H9 (cell line): ENCODE measurements around the gene VPS54. TPM values are rescaled to one million over a fixed set of nuclear protein-coding genes. Genes with fewer than 3 reads are reported as not detected.

ENCODE experiments used
- DNase-seq: peaks from one replicate; pipeline ENCODE4 v3.0.0-alpha.2; 2017
- H2AFZ ChIP-seq: one replicate; pipeline ENCODE4 v1.6.1; 2013; ENCODE audit warnings: mild to moderate bottlenecking, low read length, control low read depth, moderate library complexity
- H2AK5ac ChIP-seq: 2 replicates; pipeline ENCODE4 v1.6.1; 2013; ENCODE audit warnings: low read length, control low read depth, mixed read lengths; ENCODE audit not compliant: insufficient read length
- H2BK120ac ChIP-seq: one replicate; pipeline ENCODE4 v1.6.1; 2013; ENCODE audit warnings: low read depth, mild to moderate bottlenecking, low read length, control low read depth, inconsistent platforms; ENCODE audit not compliant: poor library complexity, severe bottlenecking
- H2BK12ac ChIP-seq: 2 replicates; pipeline ENCODE4 v1.6.1; 2013; ENCODE audit warnings: low read length, control low read depth, mixed read lengths, low read depth; ENCODE audit not compliant: insufficient read length
- H2BK15ac ChIP-seq: 2 replicates; pipeline ENCODE4 v1.6.1; 2013; ENCODE audit warnings: low read depth, low read length, control low read depth
- H2BK20ac ChIP-seq: one replicate; pipeline ENCODE4 v1.6.1; 2013; ENCODE audit warnings: low read depth, mild to moderate bottlenecking, low read length, control low read depth, inconsistent platforms; ENCODE audit not compliant: poor library complexity, severe bottlenecking
- H2BK5ac ChIP-seq: 2 replicates; pipeline ENCODE4 v1.6.1; 2013; ENCODE audit warnings: low read length, control low read depth, mixed read lengths; ENCODE audit not compliant: insufficient read length
- H3K14ac ChIP-seq: 2 replicates; pipeline ENCODE4 v1.6.1; 2013; ENCODE audit warnings: low read length, control low read depth; ENCODE audit not compliant: insufficient read depth
- H3K18ac ChIP-seq: 2 replicates; pipeline ENCODE4 v1.6.1; 2013; ENCODE audit warnings: low read depth, mild to moderate bottlenecking, mixed read lengths, low read length, control low read depth; ENCODE audit not compliant: insufficient read length
- H3K23ac ChIP-seq: 2 replicates; pipeline ENCODE4 v1.6.1; 2013; ENCODE audit warnings: low read length, control low read depth, mixed read lengths, low read depth; ENCODE audit not compliant: insufficient read length
- H3K23me2 ChIP-seq: 2 replicates; pipeline ENCODE4 v1.6.1; 2013; ENCODE audit warnings: low read depth, mild to moderate bottlenecking, mixed read lengths, low read length, control low read depth; ENCODE audit not compliant: insufficient read length, poor library complexity, severe bottlenecking
- H3K27ac ChIP-seq: 2 replicates; pipeline ENCODE4 v1.5.1; 2013; ENCODE audit warnings: low read length, control low read depth, mixed read lengths, low read depth; ENCODE audit not compliant: insufficient read length
- H3K27me3 ChIP-seq: 2 replicates; pipeline ENCODE4 v1.6.1; 2013; ENCODE audit warnings: low read length, control low read depth, inconsistent platforms; ENCODE audit not compliant: insufficient read depth
- H3K4ac ChIP-seq: 2 replicates; pipeline ENCODE4 v1.6.1; 2013; ENCODE audit warnings: low read depth, mild to moderate bottlenecking, control low read depth, inconsistent platforms, low read length, moderate library complexity
- H3K4me1 ChIP-seq: 2 replicates; pipeline ENCODE4 v1.6.1; 2013; ENCODE audit warnings: low read length, control low read depth, inconsistent platforms; ENCODE audit not compliant: insufficient read depth
- H3K4me2 ChIP-seq: 2 replicates; pipeline ENCODE4 v1.6.1; 2013; ENCODE audit warnings: low read length, control low read depth, mixed read lengths; ENCODE audit not compliant: insufficient read length, insufficient read depth
- H3K56ac ChIP-seq: 2 replicates; pipeline ENCODE4 v1.6.1; 2013; ENCODE audit warnings: low read depth, mild to moderate bottlenecking, mixed read lengths, low read length, control low read depth; ENCODE audit not compliant: insufficient read length
- H3K79me1 ChIP-seq: 2 replicates; pipeline ENCODE4 v1.6.1; 2013; ENCODE audit warnings: low read depth, mild to moderate bottlenecking, moderate library complexity, low read length, control low read depth, inconsistent platforms; ENCODE audit not compliant: insufficient read depth, poor library complexity, severe bottlenecking
- H3K79me2 ChIP-seq: 2 replicates; pipeline ENCODE4 v1.6.1; 2013; ENCODE audit warnings: low read length, control low read depth, inconsistent platforms; ENCODE audit not compliant: insufficient read depth
- H3K9ac ChIP-seq: 2 replicates; pipeline ENCODE4 v1.6.1; 2013; ENCODE audit warnings: low read length, control low read depth, mixed read lengths; ENCODE audit not compliant: insufficient read length; ENCODE audit errors: extremely low read depth
- H3K9me3 ChIP-seq: one replicate; pipeline ENCODE4 v1.6.1; 2013; ENCODE audit warnings: low read depth, low read length, inconsistent platforms; ENCODE audit not compliant: control insufficient read depth
- H3T11ph ChIP-seq: one replicate; pipeline ENCODE4 v1.6.1; 2013; ENCODE audit warnings: mild to moderate bottlenecking, low read length, control low read depth, inconsistent platforms
- H4K20me1 ChIP-seq: one replicate; pipeline ENCODE4 v1.6.1; 2013; ENCODE audit not compliant: control insufficient read depth, insufficient read length, insufficient read depth
- H4K5ac ChIP-seq: 2 replicates; pipeline ENCODE4 v1.6.1; 2013; ENCODE audit warnings: low read depth, mild to moderate bottlenecking, mixed read lengths, low read length, control low read depth; ENCODE audit not compliant: insufficient read length
- H4K8ac ChIP-seq: replicated peaks from 2 replicates; pipeline ENCODE4 v1.6.1; 2013; ENCODE audit warnings: low read length, control low read depth, mixed read lengths, low read depth; ENCODE audit not compliant: insufficient read length
- H4K91ac ChIP-seq: 2 replicates; pipeline ENCODE4 v1.6.1; 2013; ENCODE audit warnings: low read depth, mild to moderate bottlenecking, moderate library complexity, mixed read lengths, low read length, control low read depth; ENCODE audit not compliant: insufficient read length
- H3K27ac Mint-ChIP-seq, 3 experiments: 2 replicates in 2 of 3; 3 replicates in 1 of 3; pipeline ENCODE4 v1.8.0; 2020 to 2021; ENCODE audit warnings: mixed read lengths in 3 of 3, mild to moderate bottlenecking in 1 of 3, moderate library complexity in 1 of 3
- H3K27me3 Mint-ChIP-seq: 2 replicates; pipeline ENCODE4 v1.8.0; 2021; ENCODE audit warnings: low read depth, mild to moderate bottlenecking, moderate library complexity, mixed read lengths
- H3K36me3 Mint-ChIP-seq, 3 experiments: 2 replicates in 2 of 3; 3 replicates in 1 of 3; pipeline ENCODE4 v1.8.0; 2020 to 2021; ENCODE audit warnings: low read depth in 3 of 3, mixed read lengths in 3 of 3; ENCODE audit not compliant: insufficient read depth in 1 of 3
- H3K4me1 Mint-ChIP-seq, 2 experiments: 2 replicates each; pipeline ENCODE4 v1.8.0; 2020; ENCODE audit warnings: mixed read lengths in 2 of 2
- H3K4me3 Mint-ChIP-seq, 2 experiments: 2 replicates in 1 of 2; 3 replicates in 1 of 2; pipeline ENCODE4 v1.8.0; 2020 to 2021; ENCODE audit warnings: mild to moderate bottlenecking in 2 of 2, mixed read lengths in 2 of 2, moderate library complexity in 1 of 2
- H3K9me3 Mint-ChIP-seq, 2 experiments: 2 replicates in 1 of 2; 3 replicates in 1 of 2; pipeline ENCODE4 v1.8.0; 2020; ENCODE audit warnings: mild to moderate bottlenecking in 2 of 2, mixed read lengths in 2 of 2, moderate library complexity in 1 of 2
- WGBS: extraction: QIAGEN DNeasy Blood & Tissue Kit; methylation state at CpG from one replicate; pipeline ENCODE4 v1.1.7; 2013; ENCODE audit warnings: missing lambda C conversion rate, low lambda C conversion rate, mixed read lengths; ENCODE audit not compliant: insufficient read length; ENCODE audit errors: extremely low coverage; 5-methylcytosine and 5-hydroxymethylcytosine counted together
- total RNA-seq: library from RNA; stranded (reverse); gene quantifications from 2 replicates; pipeline ENCODE4 v1.2.1, GENCODE V29; 2021
- TF ChIP-seq, protein P1 (sequence below): fragments of 200-600 bp; sonication (generic); conservative IDR thresholded peaks from 3 replicates; pipeline ENCODE4 v1.8.0; 2021; ENCODE audit warnings: antibody characterized with exemption, mild to moderate bottlenecking

The VPS54 gene
- total RNA-seq, 1 experiment from 2014 or later = 13.4 TPM

DNA sequence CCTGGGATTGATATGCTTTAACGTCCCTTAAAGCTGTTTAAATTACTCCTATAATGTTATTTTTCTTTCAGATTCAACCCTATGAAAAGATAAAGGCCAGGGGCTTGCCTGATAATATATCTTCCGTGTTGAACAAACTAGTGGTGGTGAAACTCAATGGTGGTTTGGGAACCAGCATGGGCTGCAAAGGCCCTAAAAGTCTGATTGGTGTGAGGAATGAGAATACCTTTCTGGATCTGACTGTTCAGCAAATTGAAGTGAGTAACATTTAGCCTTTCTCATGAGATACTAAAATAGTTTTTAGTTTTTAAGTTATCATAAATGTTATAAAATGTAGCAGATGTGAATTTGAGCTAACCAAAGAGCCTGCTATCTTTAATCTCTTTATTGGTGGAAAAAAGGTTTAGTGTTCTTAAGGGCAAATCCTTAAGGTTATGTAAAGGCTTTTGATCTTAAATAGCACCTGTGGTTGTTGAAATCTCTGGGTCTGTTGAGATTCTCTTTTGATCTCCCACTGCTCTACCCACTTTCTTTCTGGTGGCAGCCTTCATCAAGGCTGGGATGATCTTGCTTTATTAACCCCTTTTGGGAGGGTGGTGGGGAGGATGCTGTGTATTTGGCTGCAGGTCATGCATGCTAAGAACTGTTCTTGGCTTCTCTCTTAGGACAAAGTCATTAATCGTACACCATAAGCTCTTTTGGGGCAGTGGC is 136.7 kb downstream of the VPS54 start:
- Histone ChIP-seq H2BK5ac (no peak overlapping the region), H2BK12ac (no peak overlapping the region), H3K4me1 (peaks cover 7% of the 10 kb centered on the region), H4K91ac (no peak overlapping the region), H3K27me3 (no peaks in the 10 kb centered on the region), H4K5ac (no peak overlapping the region), H3K4ac (no peak overlapping the region), H3K23me2 (no peaks in the 10 kb centered on the region), H3K23ac (no peak overlapping the region), H2BK15ac (no peak overlapping the region), H3K4me2 (no peak overlapping the region), H2BK120ac (no peak overlapping the region), H3K9ac (no peak overlapping the region), H2AFZ (no peak overlapping the region), H3K79me1 (peaks cover 3% of the 10 kb centered on the region), H3K18ac (no peak overlapping the region), H3K14ac (no peak overlapping the region), H4K8ac (no peak overlapping the region), H3K9me3 (no peaks in the 10 kb centered on the region), H3K79me2 (no peaks in the 10 kb centered on the region), H2AK5ac (no peak overlapping the region), H3K27ac (no peak overlapping the region), H2BK20ac (no peak overlapping the region), H4K20me1 (no peaks in the 10 kb centered on the region), H3K56ac (no peak overlapping the region), H3T11ph (no peak overlapping the region)
- no peak overlapping the region for H3K4me3 Mint-ChIP-seq
- no peak for DNase-seq
- H3K27ac Mint-ChIP-seq = peak overlapping the region in 2 of 3 experiments; percentile 90 to 92; a peak in 4 of 7 replicates
- no peaks in the 10 kb centered on the region for H3K27me3 Mint-ChIP-seq
- peaks cover 49 to 85% (median 80%) of the 10 kb centered on the region in 3 experiments for H3K36me3 Mint-ChIP-seq
- TF ChIP-seq, protein P1, sequence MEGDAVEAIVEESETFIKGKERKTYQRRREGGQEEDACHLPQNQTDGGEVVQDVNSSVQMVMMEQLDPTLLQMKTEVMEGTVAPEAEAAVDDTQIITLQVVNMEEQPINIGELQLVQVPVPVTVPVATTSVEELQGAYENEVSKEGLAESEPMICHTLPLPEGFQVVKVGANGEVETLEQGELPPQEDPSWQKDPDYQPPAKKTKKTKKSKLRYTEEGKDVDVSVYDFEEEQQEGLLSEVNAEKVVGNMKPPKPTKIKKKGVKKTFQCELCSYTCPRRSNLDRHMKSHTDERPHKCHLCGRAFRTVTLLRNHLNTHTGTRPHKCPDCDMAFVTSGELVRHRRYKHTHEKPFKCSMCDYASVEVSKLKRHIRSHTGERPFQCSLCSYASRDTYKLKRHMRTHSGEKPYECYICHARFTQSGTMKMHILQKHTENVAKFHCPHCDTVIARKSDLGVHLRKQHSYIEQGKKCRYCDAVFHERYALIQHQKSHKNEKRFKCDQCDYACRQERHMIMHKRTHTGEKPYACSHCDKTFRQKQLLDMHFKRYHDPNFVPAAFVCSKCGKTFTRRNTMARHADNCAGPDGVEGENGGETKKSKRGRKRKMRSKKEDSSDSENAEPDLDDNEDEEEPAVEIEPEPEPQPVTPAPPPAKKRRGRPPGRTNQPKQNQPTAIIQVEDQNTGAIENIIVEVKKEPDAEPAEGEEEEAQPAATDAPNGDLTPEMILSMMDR = no peak
- WGBS = no CpG with 5 or more reads among the region's 3 CpGs
- H3K9me3 Mint-ChIP-seq = no peaks in the 10 kb centered on the region
- H3K4me1 Mint-ChIP-seq = peaks cover 45 to 65% of the 10 kb centered on the region in 2 experiments
